Kidney epithelial cell (primary cell): ENCODE results near the gene OVCA2. TPM values are rescaled to one million over a fixed set of nuclear protein-coding genes. Genes with fewer than 3 reads are reported as not detected.
A peak's percentile ranks its signal among the peaks of the same experiment; 100 is the strongest.

Experiments used
- DNase-seq: peaks from one replicate; pipeline ENCODE4 v3.0.0-alpha.2; 2010; ENCODE audit warnings: low read depth
- H3K27me3 ChIP-seq: 2 replicates; pipeline ENCODE4 v1.6.0; 2011; ENCODE audit warnings: low read length; ENCODE audit not compliant: control insufficient read depth, insufficient read depth
- H3K36me3 ChIP-seq: 2 replicates; pipeline ENCODE4 v1.5.1; 2011; ENCODE audit warnings: low read length; ENCODE audit not compliant: control insufficient read depth, insufficient read depth
- H3K4me3 ChIP-seq: 2 replicates; pipeline ENCODE4 v1.5.1; 2011; ENCODE audit warnings: low read depth, mild to moderate bottlenecking, control low read depth, low read length
- total RNA-seq: library from RNA; depleted of rRNA; stranded (reverse); fragments of >200 nt; gene quantifications from 2 replicates; pipeline ENCODE4 v1.2.3, GENCODE V29; 2015
- TF ChIP-seq, protein P1 (sequence below): IDR thresholded peaks from 2 replicates; pipeline ENCODE4 v1.5.1; 2011; ENCODE audit warnings: mild to moderate bottlenecking, moderate library complexity, low read length, control low read depth, inconsistent platforms; ENCODE audit not compliant: insufficient read depth, poor library complexity, severe bottlenecking

The OVCA2 gene
- total RNA-seq, 1 donor from 2014 or later, result 88.2 TPM

DNA sequence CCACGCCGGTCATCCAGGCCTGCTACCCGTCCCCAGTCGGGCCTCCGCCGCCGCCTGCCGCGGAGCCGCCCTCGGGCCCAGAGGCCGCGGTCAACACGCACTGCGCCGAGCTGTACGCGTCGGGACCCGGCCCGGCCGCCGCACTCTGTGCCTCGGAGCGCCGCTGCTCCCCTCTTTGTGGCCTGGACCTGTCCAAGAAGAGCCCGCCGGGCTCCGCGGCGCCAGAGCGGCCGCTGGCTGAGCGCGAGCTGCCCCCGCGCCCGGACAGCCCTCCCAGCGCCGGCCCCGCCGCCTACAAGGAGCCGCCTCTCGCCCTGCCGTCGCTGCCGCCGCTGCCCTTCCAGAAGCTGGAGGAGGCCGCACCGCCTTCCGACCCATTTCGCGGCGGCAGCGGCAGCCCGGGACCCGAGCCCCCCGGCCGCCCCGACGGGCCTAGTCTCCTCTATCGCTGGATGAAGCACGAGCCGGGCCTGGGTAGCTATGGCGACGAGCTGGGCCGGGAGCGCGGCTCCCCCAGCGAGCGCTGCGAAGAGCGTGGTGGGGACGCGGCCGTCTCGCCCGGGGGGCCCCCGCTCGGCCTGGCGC lies 15.4 kb downstream of the OVCA2 start:
- TF ChIP-seq, protein P1, sequence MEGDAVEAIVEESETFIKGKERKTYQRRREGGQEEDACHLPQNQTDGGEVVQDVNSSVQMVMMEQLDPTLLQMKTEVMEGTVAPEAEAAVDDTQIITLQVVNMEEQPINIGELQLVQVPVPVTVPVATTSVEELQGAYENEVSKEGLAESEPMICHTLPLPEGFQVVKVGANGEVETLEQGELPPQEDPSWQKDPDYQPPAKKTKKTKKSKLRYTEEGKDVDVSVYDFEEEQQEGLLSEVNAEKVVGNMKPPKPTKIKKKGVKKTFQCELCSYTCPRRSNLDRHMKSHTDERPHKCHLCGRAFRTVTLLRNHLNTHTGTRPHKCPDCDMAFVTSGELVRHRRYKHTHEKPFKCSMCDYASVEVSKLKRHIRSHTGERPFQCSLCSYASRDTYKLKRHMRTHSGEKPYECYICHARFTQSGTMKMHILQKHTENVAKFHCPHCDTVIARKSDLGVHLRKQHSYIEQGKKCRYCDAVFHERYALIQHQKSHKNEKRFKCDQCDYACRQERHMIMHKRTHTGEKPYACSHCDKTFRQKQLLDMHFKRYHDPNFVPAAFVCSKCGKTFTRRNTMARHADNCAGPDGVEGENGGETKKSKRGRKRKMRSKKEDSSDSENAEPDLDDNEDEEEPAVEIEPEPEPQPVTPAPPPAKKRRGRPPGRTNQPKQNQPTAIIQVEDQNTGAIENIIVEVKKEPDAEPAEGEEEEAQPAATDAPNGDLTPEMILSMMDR, result no peak
- Histone ChIP-seq H3K27me3 (peaks cover 21% of the 10 kb centered on the region), H3K36me3 (peaks cover 1% of the 10 kb centered on the region), H3K4me3 (no peak overlapping the region)
- DNase-seq, result no peak

DNA sequence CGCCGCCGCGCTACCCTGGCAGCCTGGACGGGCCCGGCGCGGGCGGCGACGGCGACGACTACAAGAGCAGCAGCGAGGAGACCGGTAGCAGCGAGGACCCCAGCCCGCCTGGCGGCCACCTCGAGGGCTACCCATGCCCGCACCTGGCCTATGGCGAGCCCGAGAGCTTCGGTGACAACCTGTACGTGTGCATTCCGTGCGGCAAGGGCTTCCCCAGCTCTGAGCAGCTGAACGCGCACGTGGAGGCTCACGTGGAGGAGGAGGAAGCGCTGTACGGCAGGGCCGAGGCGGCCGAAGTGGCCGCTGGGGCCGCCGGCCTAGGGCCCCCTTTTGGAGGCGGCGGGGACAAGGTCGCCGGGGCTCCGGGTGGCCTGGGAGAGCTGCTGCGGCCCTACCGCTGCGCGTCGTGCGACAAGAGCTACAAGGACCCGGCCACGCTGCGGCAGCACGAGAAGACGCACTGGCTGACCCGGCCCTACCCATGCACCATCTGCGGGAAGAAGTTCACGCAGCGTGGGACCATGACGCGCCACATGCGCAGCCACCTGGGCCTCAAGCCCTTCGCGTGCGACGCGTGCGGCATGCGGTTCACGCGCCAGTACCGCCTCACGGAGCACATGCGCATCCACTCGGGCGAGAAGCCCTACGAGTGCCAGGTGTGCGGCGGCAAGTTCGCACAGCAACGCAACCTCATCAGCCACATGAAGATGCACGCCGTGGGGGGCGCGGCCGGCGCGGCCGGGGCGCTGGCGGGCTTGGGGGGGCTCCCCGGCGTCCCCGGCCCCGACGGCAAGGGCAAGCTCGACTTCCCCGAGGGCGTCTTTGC lies 16.2 kb downstream of the OVCA2 start:
- TF ChIP-seq, protein P1, result no peak
- Histone ChIP-seq H3K36me3 (peaks cover 1% of the 10 kb centered on the region), H3K27me3 (peaks cover 21% of the 10 kb centered on the region), H3K4me3 (no peak overlapping the region)
- no peak for DNase-seq

DNA sequence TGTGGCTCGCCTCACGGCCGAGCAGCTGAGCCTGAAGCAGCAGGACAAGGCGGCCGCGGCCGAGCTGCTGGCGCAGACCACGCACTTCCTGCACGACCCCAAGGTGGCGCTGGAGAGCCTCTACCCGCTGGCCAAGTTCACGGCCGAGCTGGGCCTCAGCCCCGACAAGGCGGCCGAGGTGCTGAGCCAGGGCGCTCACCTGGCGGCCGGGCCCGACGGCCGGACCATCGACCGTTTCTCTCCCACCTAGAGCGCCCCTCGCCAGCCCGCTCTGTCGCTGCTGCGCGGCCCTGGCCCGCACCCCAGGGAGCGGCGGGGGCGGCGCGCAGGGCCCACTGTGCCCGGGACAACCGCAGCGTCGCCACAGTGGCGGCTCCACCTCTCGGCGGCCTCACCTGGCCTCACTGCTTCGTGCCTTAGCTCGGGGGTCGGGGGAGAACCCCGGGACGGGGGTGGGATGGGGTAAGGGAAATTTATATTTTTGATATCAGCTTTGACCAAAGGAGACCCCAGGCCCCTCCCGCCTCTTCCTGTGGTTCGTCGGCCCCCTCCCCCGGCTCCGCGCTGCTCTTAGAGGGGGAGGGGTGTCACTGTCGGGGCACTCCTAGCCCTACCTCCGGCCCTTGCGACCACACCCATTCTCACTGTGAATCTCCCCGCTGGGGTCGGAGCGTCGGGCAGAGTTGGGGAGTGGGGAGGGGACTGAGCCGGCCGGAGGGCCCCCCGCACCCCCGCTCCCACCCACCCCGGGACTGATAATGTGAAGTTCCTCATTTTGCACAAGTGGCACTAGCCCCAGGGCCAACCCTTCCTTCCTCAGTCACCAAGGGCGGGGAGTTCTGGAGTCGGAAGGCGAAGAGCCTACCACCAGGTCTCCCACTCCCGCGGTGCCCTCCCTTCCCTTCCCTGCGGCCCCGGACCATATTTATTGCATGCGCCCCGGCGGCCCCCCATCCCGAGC lies 17.0 kb downstream of the OVCA2 start:
- DNase-seq, result no peak
- Histone ChIP-seq H3K36me3 (peaks cover 1% of the 10 kb centered on the region), H3K27me3 (peaks cover 18% of the 10 kb centered on the region), H3K4me3 (no peak overlapping the region)
- TF ChIP-seq, protein P1, result peak; percentile 68

DNA sequence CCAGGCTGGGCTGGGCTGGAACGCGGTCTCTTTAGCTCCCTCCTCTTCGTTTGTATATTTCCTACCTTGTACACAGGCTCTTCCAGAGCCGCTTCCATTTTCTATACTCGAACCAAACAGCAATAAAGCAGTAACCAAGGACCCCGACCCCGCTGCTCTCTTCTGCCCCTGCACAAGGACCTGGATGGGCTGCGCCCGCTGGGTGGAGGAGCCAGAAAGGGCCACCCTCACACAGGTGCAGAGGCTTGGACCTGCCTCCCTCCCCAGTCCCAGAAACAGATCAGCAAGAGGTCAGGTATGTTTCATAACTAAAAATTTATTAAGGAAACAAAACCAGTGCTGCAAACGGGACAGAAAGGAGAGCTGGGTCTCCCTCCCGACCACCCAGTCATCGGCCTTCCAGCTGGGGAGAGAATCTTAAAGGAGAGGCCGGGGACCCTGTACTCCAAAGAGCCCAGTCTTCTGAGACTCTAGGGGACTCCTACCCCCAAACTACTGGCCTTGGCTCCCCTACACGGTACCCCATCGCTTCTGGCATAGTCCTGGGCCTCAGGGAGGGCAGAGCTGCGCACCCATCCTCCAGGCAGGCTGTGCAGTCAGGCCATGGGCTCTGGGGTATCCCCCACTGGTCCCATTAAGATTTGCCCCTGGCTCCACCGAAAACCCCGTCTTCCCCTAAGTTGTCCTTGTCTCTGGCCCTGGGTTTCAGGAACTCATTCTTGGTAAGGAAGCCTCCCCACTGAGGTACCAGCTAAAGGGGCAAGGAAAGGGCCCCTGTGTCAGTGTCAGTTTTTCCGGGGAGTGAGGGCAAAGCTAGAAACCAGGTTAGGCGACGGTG lies 17.9 kb downstream of the OVCA2 start:
- Histone ChIP-seq H3K27me3 (peaks cover 18% of the 10 kb centered on the region), H3K36me3 (peaks cover 3% of the 10 kb centered on the region), H3K4me3 (no peak overlapping the region)
- TF ChIP-seq, protein P1, result no peak
- no peak for DNase-seq

DNA sequence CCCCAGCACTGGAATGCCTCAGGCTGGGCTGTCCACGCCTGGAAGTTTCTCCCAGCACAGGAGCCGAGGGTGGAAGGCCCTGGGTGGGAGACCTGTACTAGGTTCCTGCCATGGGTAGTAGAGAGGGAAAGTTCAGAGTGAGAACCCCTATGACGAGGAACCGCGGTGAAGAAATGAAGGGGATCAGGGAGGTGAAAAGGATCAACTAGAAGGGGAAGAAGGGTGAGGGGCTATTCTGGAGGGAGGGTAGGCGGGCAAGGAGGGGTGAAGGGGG lies 18.5 kb downstream of the OVCA2 start:
- TF ChIP-seq, protein P1, result no peak
- DNase-seq, result no peak
- peaks cover 3% of the 10 kb centered on the region for H3K36me3 ChIP-seq
- no peak overlapping the region for H3K4me3 ChIP-seq
- peaks cover 18% of the 10 kb centered on the region for H3K27me3 ChIP-seq
